ENCODE data around the gene GPX2.

GPX2 gene

DNA sequence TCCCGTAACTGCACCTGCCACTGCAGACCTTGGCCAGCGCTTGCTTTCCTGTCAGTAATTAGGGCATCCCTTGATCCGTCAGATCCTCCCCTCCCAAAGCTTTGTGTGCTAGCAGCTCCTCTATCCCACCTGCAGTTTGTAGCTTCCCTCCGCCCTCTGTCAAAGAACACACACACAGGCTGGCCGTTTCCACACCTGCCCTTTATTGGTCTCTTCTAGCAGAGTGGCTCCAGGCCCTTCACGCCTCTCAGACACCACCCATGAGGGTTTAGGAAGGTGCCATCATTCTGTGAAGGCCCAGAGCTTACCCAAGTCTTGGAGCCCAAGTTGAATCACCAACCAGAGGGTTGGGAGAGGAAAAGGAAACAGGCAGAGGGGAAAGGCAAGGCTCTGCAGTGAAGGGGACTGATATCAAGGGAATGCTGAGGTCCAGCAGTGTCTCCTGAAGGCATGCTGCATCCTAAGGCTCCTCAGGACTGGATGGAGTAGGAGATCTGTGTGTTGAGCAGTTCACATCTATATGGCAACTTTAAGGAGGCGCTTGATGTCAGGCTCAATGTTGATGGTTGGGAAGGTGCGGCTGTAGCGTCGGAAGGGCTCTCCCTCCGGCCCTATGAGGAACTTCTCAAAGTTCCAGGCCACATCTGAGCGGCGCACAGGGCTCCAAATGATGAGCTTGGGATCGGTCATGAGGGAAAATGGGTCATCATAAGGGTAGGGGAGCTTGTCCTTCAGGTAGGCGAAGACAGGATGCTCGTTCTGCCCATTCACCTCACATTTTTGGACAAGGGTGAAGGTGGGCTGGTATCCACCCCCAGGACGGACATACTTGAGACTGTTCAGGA lies 3.4 kb downstream of the GPX2 start:
- Histone ChIP-seq H3K4me3 (ENCODE audit: low read length in 2 of 2) (no peak overlapping the region), H3K27me3 (ENCODE audit: control insufficient read depth in 1 of 2, insufficient read depth in 2 of 2, low read length in 2 of 2) (no peaks in the 10 kb centered on the region), H3K9me3 (ENCODE audit: control insufficient read depth in 2 of 2, low read length in 2 of 2) (no peaks in the 10 kb centered on the region), H3K4me1 (ENCODE audit: control insufficient read depth, insufficient read depth, low read length) (no peaks in the 10 kb centered on the region), H3K27ac (ENCODE audit: low read length) (no peak overlapping the region), H3K36me3 (ENCODE audit: control insufficient read depth in 2 of 2, insufficient read depth in 2 of 2, low read length in 2 of 2) (peaks cover 9 to 24% of the 10 kb centered on the region in 2 donors), H3K9ac (ENCODE audit: low read length in 2 of 2) (no peak overlapping the region)

- no peak overlapping the region for H3K4me3 ChIP-seq (ENCODE audit: low read length in 2 of 2)
- peaks cover 9 to 15% of the 10 kb centered on the region in 2 donors for H3K36me3 ChIP-seq (ENCODE audit: control insufficient read depth in 2 of 2, insufficient read depth in 2 of 2, low read length in 2 of 2)
- no peak overlapping the region for H3K9ac ChIP-seq (ENCODE audit: low read length in 2 of 2)
- H3K27me3 ChIP-seq (ENCODE audit: control insufficient read depth in 1 of 2, insufficient read depth in 2 of 2, low read length in 2 of 2): no peaks in the 10 kb centered on the region
- no peaks in the 10 kb centered on the region for H3K4me1 ChIP-seq (ENCODE audit: control insufficient read depth, insufficient read depth, low read length)
- no peak overlapping the region for H3K27ac ChIP-seq (ENCODE audit: low read length)
- H3K9me3 ChIP-seq (ENCODE audit: control insufficient read depth in 2 of 2, low read length in 2 of 2): no peaks in the 10 kb centered on the region
Measured at GRCh38 chr14:64937821-64938193, 4.7 kb downstream of the GPX2 start.

- Histone ChIP-seq H3K27me3 (ENCODE audit: control insufficient read depth in 1 of 2, insufficient read depth in 2 of 2, low read length in 2 of 2) (no peaks in the 10 kb centered on the region), H3K9me3 (ENCODE audit: control insufficient read depth in 2 of 2, low read length in 2 of 2) (no peaks in the 10 kb centered on the region), H3K4me1 (ENCODE audit: control insufficient read depth, insufficient read depth, low read length) (no peaks in the 10 kb centered on the region), H3K4me3 (ENCODE audit: low read length in 2 of 2) (no peak overlapping the region), H3K27ac (ENCODE audit: low read length) (no peak overlapping the region), H3K9ac (ENCODE audit: low read length in 2 of 2) (no peak overlapping the region), H3K36me3 (ENCODE audit: control insufficient read depth in 2 of 2, insufficient read depth in 2 of 2, low read length in 2 of 2) (peaks cover 10 to 12% of the 10 kb centered on the region in 2 donors)
Measured at GRCh38 chr14:64937171-64937820, 5.2 kb downstream of the GPX2 start.

DNA sequence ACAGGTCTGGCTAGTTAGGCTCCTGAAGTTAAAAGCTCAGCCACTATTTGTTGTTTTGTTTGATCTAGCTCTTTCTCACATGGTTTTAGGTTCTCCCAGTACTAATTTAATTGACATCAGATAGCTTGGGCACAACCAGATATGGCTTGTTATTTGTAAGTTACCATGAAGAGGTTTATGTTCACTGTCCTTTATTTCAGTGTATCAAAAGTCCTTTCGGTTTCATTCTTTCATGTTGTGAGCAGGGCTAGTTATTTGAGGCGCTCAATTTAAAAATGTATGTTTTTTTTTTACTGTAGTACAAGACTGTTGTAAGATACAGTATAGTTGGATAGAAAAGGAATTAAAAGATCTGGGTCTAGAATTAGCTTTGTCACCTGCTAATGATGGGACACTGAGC lies 7.0 kb downstream of the GPX2 start:
- H3K4me3 ChIP-seq (ENCODE audit: low read length in 2 of 2): no peak overlapping the region
- H3K9me3 ChIP-seq (ENCODE audit: control insufficient read depth in 2 of 2, low read length in 2 of 2): no peaks in the 10 kb centered on the region
- H3K36me3 ChIP-seq (ENCODE audit: control insufficient read depth in 2 of 2, insufficient read depth in 2 of 2, low read length in 2 of 2): peaks cover 8 to 11% of the 10 kb centered on the region in 2 donors
- no peak overlapping the region for H3K9ac ChIP-seq (ENCODE audit: low read length in 2 of 2)
- no peaks in the 10 kb centered on the region for H3K27me3 ChIP-seq (ENCODE audit: control insufficient read depth in 1 of 2, insufficient read depth in 2 of 2, low read length in 2 of 2)
- H3K4me1 ChIP-seq (ENCODE audit: control insufficient read depth, insufficient read depth, low read length): no peaks in the 10 kb centered on the region
- no peak overlapping the region for H3K27ac ChIP-seq (ENCODE audit: low read length)

- Histone ChIP-seq H3K9ac (ENCODE audit: low read length in 2 of 2) (no peak overlapping the region), H3K27ac (ENCODE audit: low read length) (no peak overlapping the region), H3K27me3 (ENCODE audit: control insufficient read depth in 1 of 2, insufficient read depth in 2 of 2, low read length in 2 of 2) (no peaks in the 10 kb centered on the region), H3K36me3 (ENCODE audit: control insufficient read depth in 2 of 2, insufficient read depth in 2 of 2, low read length in 2 of 2) (peaks cover 3 to 11% of the 10 kb centered on the region in 2 donors), H3K9me3 (ENCODE audit: control insufficient read depth in 2 of 2, low read length in 2 of 2) (no peaks in the 10 kb centered on the region), H3K4me3 (ENCODE audit: low read length in 2 of 2) (no peak overlapping the region), H3K4me1 (ENCODE audit: control insufficient read depth, insufficient read depth, low read length) (peaks cover 7% of the 10 kb centered on the region)
Measured at GRCh38 chr14:64934338-64934929, 8.1 kb downstream of the GPX2 start.

DNA sequence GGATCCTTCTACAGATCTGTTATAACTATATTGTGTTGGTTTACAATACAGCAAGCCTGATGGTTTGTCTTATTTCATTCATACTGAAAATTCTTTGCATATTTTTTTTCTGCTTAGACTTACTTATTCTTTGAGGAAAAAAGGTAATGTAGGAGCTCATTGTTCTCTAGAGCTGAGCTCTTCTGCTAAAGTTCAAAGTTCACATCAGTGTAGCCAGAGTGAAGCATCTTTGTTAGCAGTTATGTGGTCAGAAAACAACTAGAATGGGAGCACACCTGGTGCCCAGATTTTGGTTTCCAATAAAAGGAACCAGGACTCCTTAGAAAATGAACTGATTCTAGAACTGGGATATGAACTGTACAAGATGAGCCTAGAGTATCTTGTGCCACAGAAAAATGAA lies 10.3 kb downstream of the GPX2 start:
- Histone ChIP-seq H3K36me3 (ENCODE audit: control insufficient read depth in 2 of 2, insufficient read depth in 2 of 2, low read length in 2 of 2) (peaks cover 6 to 10% of the 10 kb centered on the region in 2 donors), H3K27ac (ENCODE audit: low read length) (no peak overlapping the region), H3K9me3 (ENCODE audit: control insufficient read depth in 2 of 2, low read length in 2 of 2) (no peaks in the 10 kb centered on the region), H3K27me3 (ENCODE audit: control insufficient read depth in 1 of 2, insufficient read depth in 2 of 2, low read length in 2 of 2) (no peaks in the 10 kb centered on the region), H3K4me3 (ENCODE audit: low read length in 2 of 2) (no peak overlapping the region), H3K4me1 (ENCODE audit: control insufficient read depth, insufficient read depth, low read length) (peaks cover 9% of the 10 kb centered on the region), H3K9ac (ENCODE audit: low read length in 2 of 2) (no peak overlapping the region)

DNA sequence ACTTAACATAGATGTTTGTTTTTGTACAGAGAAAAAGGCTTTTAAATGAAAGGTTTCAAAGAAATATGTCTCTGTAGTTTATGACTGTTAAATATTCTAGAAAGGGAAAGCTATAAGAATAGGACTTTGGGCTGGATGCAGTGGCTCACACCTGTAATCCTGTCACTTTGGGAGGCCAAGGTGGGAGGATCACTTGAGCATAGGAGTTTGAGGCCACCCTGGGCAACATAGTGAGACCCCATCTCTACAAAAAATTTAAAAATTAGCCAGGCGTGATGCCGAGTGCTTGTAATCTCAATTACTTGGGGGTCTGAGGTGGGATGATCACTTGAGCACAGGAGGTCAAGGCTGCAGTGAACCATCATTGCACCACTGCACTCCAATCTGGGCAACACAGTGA lies 11.4 kb downstream of the GPX2 start:
- peaks cover 9% of the 10 kb centered on the region for H3K4me1 ChIP-seq (ENCODE audit: control insufficient read depth, insufficient read depth, low read length)
- H3K27ac ChIP-seq (ENCODE audit: low read length): no peak overlapping the region
- no peak overlapping the region for H3K9ac ChIP-seq (ENCODE audit: low read length in 2 of 2)
- H3K9me3 ChIP-seq (ENCODE audit: control insufficient read depth in 2 of 2, low read length in 2 of 2): no peaks in the 10 kb centered on the region
- no peaks in the 10 kb centered on the region for H3K27me3 ChIP-seq (ENCODE audit: control insufficient read depth in 1 of 2, insufficient read depth in 2 of 2, low read length in 2 of 2)
- peaks cover 13 to 16% of the 10 kb centered on the region in 2 donors for H3K36me3 ChIP-seq (ENCODE audit: control insufficient read depth in 2 of 2, insufficient read depth in 2 of 2, low read length in 2 of 2)
- H3K4me3 ChIP-seq (ENCODE audit: low read length in 2 of 2): no peak overlapping the region

- H3K9ac ChIP-seq (ENCODE audit: low read length in 2 of 2): no peak overlapping the region
- H3K27me3 ChIP-seq (ENCODE audit: control insufficient read depth in 1 of 2, insufficient read depth in 2 of 2, low read length in 2 of 2): no peaks in the 10 kb centered on the region
- no peak overlapping the region for H3K27ac ChIP-seq (ENCODE audit: low read length)
- H3K36me3 ChIP-seq (ENCODE audit: control insufficient read depth in 2 of 2, insufficient read depth in 2 of 2, low read length in 2 of 2): peaks cover 13 to 17% of the 10 kb centered on the region in 2 donors
- no peak overlapping the region for H3K4me3 ChIP-seq (ENCODE audit: low read length in 2 of 2)
- H3K4me1 ChIP-seq (ENCODE audit: control insufficient read depth, insufficient read depth, low read length): peaks cover 9% of the 10 kb centered on the region
- H3K9me3 ChIP-seq (ENCODE audit: control insufficient read depth in 2 of 2, low read length in 2 of 2): no peaks in the 10 kb centered on the region
Measured at GRCh38 chr14:64930085-64930843, 12.3 kb downstream of the GPX2 start.

DNA sequence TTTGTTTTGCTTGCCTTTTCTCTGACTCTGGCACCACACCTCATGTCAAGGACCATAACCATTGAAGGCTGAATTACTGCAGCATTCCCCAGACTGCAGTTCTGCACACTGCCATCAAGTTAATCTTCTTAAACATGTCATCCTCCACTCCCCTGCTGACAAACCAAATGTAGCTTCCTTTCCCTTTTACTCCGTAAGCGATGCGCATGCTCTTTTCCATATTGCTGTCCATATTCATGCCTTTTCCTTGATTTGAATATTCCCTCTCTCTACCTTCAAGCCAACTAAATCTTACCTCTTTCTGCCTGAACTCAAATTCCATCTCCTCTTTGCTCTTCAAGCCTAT lies 13.6 kb downstream of the GPX2 start:
- no peak overlapping the region for H3K27ac ChIP-seq (ENCODE audit: low read length)
- no peak overlapping the region for H3K9ac ChIP-seq (ENCODE audit: low read length in 2 of 2)
- H3K4me1 ChIP-seq (ENCODE audit: control insufficient read depth, insufficient read depth, low read length): peaks cover 9% of the 10 kb centered on the region
- H3K36me3 ChIP-seq (ENCODE audit: control insufficient read depth in 2 of 2, insufficient read depth in 2 of 2, low read length in 2 of 2): peaks cover 18 to 25% of the 10 kb centered on the region in 2 donors
- no peaks in the 10 kb centered on the region for H3K9me3 ChIP-seq (ENCODE audit: control insufficient read depth in 2 of 2, low read length in 2 of 2)
- no peaks in the 10 kb centered on the region for H3K27me3 ChIP-seq (ENCODE audit: control insufficient read depth in 1 of 2, insufficient read depth in 2 of 2, low read length in 2 of 2)
- no peak overlapping the region for H3K4me3 ChIP-seq (ENCODE audit: low read length in 2 of 2)

GRCh38 chr14:64928239-64929013 lies 14.1 kb downstream of the GPX2 start:
- Histone ChIP-seq H3K36me3 (ENCODE audit: control insufficient read depth in 2 of 2, insufficient read depth in 2 of 2, low read length in 2 of 2) (peaks cover 18 to 27% of the 10 kb centered on the region in 2 donors), H3K4me3 (ENCODE audit: low read length in 2 of 2) (no peak overlapping the region), H3K27ac (ENCODE audit: low read length) (no peak overlapping the region)

More at GRCh38 chr14:64928239-64929013, 14.1 kb downstream of the GPX2 start:
- Histone ChIP-seq H3K4me1 (ENCODE audit: control insufficient read depth, insufficient read depth, low read length) (peaks cover 9% of the 10 kb centered on the region), H3K9ac (ENCODE audit: low read length in 2 of 2) (no peak overlapping the region), H3K9me3 (ENCODE audit: control insufficient read depth in 2 of 2, low read length in 2 of 2) (no peaks in the 10 kb centered on the region), H3K27me3 (ENCODE audit: control insufficient read depth in 1 of 2, insufficient read depth in 2 of 2, low read length in 2 of 2) (no peaks in the 10 kb centered on the region)

Data from stomach smooth muscle (tissue), 2 donors.